Measurements from ENCODE around the gene MTF1.

MTF1 gene

DNA sequence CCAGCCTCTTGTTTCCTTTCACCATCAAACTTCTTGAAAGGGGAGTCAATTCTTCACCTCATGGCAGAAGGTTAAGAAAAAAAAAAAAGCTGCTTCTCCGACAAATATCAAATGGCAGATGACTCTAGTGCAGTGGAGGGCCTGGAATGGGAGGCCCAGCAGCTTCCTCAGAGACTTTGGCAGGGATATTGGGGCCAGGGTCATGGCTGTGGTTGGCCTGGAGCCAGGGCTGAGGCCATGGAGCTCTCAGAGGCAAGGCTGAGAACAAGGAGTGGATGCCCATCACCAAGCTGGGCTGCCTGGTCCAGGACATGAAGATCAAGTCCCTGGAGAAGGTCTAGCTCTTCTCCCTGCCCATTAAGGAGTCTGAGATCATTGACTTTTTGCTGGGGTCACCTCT, 18.7 kb downstream of the MTF1 start:
- no peak overlapping the region for H3K4me3 ChIP-seq (ENCODE audit: low read depth, low read length)
- no peak for DNase-seq (ENCODE audit: low read depth)
- in situ Hi-C loops (cut with HindIII; ENCODE audit: low sequenced_read_pairs), result no loop called here
- TF ChIP-seq, protein P1, sequence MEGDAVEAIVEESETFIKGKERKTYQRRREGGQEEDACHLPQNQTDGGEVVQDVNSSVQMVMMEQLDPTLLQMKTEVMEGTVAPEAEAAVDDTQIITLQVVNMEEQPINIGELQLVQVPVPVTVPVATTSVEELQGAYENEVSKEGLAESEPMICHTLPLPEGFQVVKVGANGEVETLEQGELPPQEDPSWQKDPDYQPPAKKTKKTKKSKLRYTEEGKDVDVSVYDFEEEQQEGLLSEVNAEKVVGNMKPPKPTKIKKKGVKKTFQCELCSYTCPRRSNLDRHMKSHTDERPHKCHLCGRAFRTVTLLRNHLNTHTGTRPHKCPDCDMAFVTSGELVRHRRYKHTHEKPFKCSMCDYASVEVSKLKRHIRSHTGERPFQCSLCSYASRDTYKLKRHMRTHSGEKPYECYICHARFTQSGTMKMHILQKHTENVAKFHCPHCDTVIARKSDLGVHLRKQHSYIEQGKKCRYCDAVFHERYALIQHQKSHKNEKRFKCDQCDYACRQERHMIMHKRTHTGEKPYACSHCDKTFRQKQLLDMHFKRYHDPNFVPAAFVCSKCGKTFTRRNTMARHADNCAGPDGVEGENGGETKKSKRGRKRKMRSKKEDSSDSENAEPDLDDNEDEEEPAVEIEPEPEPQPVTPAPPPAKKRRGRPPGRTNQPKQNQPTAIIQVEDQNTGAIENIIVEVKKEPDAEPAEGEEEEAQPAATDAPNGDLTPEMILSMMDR (IDR thresholded peaks at IDR 0.05; ENCODE audit: low read depth, low read length, missing control alignments), result no peak

DNA sequence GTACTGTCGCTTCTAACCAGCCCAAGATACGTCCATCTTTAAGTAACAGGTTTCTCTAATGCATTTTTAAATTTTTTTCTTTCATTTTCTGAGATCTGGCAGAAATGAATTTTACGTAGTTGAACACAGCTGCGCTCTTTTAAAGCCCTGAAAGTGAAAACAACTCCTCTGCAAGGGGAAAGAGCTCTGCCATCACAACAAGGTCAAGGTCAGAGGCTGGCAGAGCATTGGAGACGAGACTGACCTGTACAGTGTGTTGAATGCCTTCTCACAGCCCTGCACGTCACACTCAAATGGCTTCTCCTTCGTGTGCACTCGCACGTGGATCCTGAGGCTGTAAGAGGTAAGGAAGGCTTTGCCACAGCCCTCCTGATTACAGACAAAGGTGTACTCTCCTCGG, 19.7 kb downstream of the MTF1 start:
- in situ Hi-C loops (cut with HindIII; ENCODE audit: low sequenced_read_pairs), result no loop called here
- TF ChIP-seq, protein P1 (IDR thresholded peaks at IDR 0.05; ENCODE audit: low read depth, low read length, missing control alignments), result no peak
- H3K4me3 ChIP-seq (ENCODE audit: low read depth, low read length), result no peak overlapping the region
- DNase-seq (ENCODE audit: low read depth), result no peak

DNA sequence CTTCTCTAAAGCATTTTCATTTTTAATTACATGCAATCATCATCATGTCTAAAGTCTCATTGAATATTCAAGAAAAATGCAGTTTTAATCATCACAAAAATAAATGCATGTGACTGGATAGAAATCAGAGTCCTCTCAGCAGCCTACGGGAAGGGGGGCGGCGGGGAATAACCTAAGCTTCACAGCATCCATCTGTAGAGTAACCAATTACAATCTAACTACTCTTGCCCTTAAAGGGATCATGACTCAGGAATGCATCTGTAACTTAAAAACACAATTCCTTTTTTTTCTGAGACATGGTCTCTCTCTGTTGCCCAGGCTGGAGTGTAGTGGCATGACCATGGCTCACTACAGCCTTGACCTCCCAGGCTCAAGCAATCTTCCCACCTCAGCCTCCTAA, 22.6 kb downstream of the MTF1 start:
- in situ Hi-C loops (cut with HindIII; ENCODE audit: low sequenced_read_pairs), result no loop called here
- TF ChIP-seq, protein P1 (IDR thresholded peaks at IDR 0.05; ENCODE audit: low read depth, low read length, missing control alignments), result no peak
- no peak overlapping the region for H3K4me3 ChIP-seq (ENCODE audit: low read depth, low read length)

DNA sequence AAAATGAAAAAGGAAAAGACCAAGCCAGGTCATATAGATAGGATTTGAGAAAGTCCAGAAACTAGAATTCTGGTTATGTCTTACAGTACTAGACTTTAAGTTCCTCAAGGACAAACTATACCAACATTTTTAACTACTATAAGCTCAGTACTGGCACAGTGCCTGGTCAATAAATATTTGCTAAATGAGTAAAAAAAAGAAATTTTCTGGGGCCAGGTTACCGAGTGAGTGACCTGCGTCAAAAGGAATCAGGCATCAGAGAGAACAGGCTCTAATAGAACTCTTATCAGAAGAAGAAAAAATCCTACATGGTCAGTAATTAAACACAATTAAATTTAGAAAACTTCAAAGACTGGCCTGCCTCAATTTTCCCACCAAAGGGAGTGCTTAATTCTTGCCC, 27.6 kb downstream of the MTF1 start:
- in situ Hi-C loops (cut with HindIII; ENCODE audit: low sequenced_read_pairs), result no loop called here
- H3K4me3 ChIP-seq (ENCODE audit: low read depth, low read length), result no peak overlapping the region
- TF ChIP-seq, protein P1 (IDR thresholded peaks at IDR 0.05; ENCODE audit: low read depth, low read length, missing control alignments), result no peak
- DNase-seq (ENCODE audit: low read depth), result no peak

More for the DNA sequence above, 22.6 kb downstream of the MTF1 start:
- no peak for DNase-seq (ENCODE audit: low read depth)

DNA sequence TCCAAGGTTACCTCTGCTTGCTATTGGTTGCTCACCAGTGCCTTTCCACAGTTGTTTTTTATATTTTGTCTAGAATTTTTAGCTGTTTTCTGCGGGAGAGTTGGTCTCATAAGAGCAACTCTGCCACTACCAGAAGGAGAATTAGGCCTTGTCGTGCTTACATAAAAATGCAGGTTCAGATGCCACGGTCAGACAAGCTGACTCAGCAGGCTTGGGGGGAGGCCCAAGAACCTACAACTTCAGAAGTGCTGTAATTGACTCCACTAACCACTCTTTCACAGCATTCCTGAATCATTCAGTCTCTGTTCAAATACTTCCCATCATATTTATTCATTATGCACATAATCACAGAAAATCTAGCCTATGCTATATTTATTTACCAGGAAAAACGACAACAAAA, 28.3 kb downstream of the MTF1 start:
- TF ChIP-seq, protein P1 (IDR thresholded peaks at IDR 0.05; ENCODE audit: low read depth, low read length, missing control alignments), result no peak
- H3K4me3 ChIP-seq (ENCODE audit: low read depth, low read length), result no peak overlapping the region
- in situ Hi-C loops (cut with HindIII; ENCODE audit: low sequenced_read_pairs), result no loop called here
- DNase-seq (ENCODE audit: low read depth), result no peak

DNA sequence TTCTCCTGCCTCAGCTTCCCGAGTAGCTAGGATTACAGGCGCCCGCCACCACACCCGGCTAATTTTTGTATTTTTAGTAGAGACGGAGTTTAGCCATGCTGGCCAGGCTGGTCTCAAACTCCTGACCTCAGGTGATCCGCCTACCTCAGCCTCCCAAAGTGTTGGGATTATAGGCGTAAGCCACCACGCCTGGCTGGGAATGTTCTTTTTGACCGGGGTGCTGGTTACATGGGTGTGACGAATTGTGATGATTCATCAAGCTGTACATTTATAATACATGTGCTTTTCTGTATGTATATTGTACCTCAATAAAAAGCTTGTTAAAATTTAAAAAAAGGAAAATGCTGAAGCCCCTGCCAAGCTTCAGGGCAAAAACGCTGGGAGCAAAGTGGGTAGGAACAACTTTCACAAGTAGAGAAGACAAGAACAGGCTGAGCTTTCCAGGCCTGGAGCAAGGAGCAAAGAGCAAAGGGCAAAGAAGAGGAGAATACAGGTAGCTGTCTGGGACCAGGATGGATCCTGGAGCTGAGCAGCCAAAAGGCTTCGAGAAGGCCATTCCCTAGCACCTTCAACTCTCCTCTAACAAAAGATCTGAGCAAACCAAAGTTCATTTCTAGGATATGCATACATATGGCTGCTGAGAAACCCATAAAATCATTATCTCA, 30.9 kb downstream of the MTF1 start:
- H3K4me3 ChIP-seq (ENCODE audit: low read depth, low read length), result no peak overlapping the region
- in situ Hi-C loops (cut with HindIII; ENCODE audit: low sequenced_read_pairs), result no loop called here
- DNase-seq (ENCODE audit: low read depth), result no peak
- TF ChIP-seq, protein P1 (IDR thresholded peaks at IDR 0.05; ENCODE audit: low read depth, low read length, missing control alignments), result no peak

All from astrocyte of the cerebellum (primary cell).